Measurements from ENCODE around the gene MAN2C1.

Gene MAN2C1

GRCh38 chr15:75360856-75361255 lies 7.6 kb downstream of the MAN2C1 start:
- no peak for TF ChIP-seq CTCF (IDR thresholded peaks at IDR 0.05)
- Histone ChIP-seq H3K27me3 (no peaks in the 10 kb centered on the region), H3K36me3 (peaks cover 35 to 100% (median 92%) of the 10 kb centered on the region in 3 donors)

GRCh38 chr15:75360391-75360790 lies 8.0 kb downstream of the MAN2C1 start:
- no peak for DNase-seq
- H3K9me3 ChIP-seq, result no peaks in the 10 kb centered on the region
- no peak overlapping the region for H3K27ac ChIP-seq
- H3K36me3 ChIP-seq, result peaks cover 35 to 100% (median 93%) of the 10 kb centered on the region in 3 donors
- no peaks in the 10 kb centered on the region for H3K4me1 ChIP-seq
- TF ChIP-seq CTCF (IDR thresholded peaks at IDR 0.05), result no peak
- H3K27me3 ChIP-seq, result no peaks in the 10 kb centered on the region
- H3K4me3 ChIP-seq, result no peak overlapping the region
- intact Hi-C loops (cut with DNase I; ENCODE audit: low total_unique reads), result loop anchor here (10.0 kb wide), 1 partner anchor 404 kb away; no protein-coding TSS in a partner anchor

More at GRCh38 chr15:75360856-75361255, 7.6 kb downstream of the MAN2C1 start:
- Histone ChIP-seq H3K4me1 (no peaks in the 10 kb centered on the region), H3K4me3 (no peak overlapping the region), H3K27ac (no peak overlapping the region), H3K9me3 (no peaks in the 10 kb centered on the region)
- intact Hi-C loops (cut with DNase I; ENCODE audit: low total_unique reads), result loop anchor here (10.0 kb wide), 1 partner anchor 404 kb away; no protein-coding TSS in a partner anchor
- DNase-seq, result no peak

GRCh38 chr15:75359537-75360250 lies 8.7 kb downstream of the MAN2C1 start:
- Histone ChIP-seq H3K4me3 (no peak overlapping the region), H3K4me1 (no peaks in the 10 kb centered on the region), H3K27me3 (no peaks in the 10 kb centered on the region), H3K9me3 (no peaks in the 10 kb centered on the region), H3K36me3 (peaks cover 35 to 100% (median 90%) of the 10 kb centered on the region in 3 donors), H3K27ac (no peak overlapping the region)
- intact Hi-C loops (cut with DNase I; ENCODE audit: low total_unique reads), result loop anchor here (10.0 kb wide), 1 partner anchor 405 kb away; no protein-coding TSS in a partner anchor
- no peak for DNase-seq
- no peak for TF ChIP-seq CTCF (IDR thresholded peaks at IDR 0.05)

GRCh38 chr15:75358771-75359536 lies 9.5 kb downstream of the MAN2C1 start:
- Histone ChIP-seq H3K27me3 (no peaks in the 10 kb centered on the region), H3K27ac (no peak overlapping the region), H3K4me1 (no peaks in the 10 kb centered on the region), H3K36me3 (peaks cover 28 to 100% (median 82%) of the 10 kb centered on the region in 3 donors), H3K9me3 (no peaks in the 10 kb centered on the region), H3K4me3 (no peak overlapping the region)
- intact Hi-C loops (cut with DNase I; ENCODE audit: low total_unique reads), result no loop called here
- no peak for TF ChIP-seq CTCF (IDR thresholded peaks at IDR 0.05)
- DNase-seq, result no peak

GRCh38 chr15:75357976-75358673 lies 10.3 kb downstream of the MAN2C1 start:
- H3K27me3 ChIP-seq, result no peaks in the 10 kb centered on the region
- intact Hi-C loops (cut with DNase I; ENCODE audit: low total_unique reads), result no loop called here
- no peaks in the 10 kb centered on the region for H3K9me3 ChIP-seq
- peaks cover 27 to 98% (median 74%) of the 10 kb centered on the region in 3 donors for H3K36me3 ChIP-seq
- H3K4me1 ChIP-seq, result no peaks in the 10 kb centered on the region
- no peak overlapping the region for H3K4me3 ChIP-seq
- no peak for DNase-seq
- no peak overlapping the region for H3K27ac ChIP-seq
- TF ChIP-seq CTCF (IDR thresholded peaks at IDR 0.05), result no peak
